BE2C (cell line): ENCODE measurements around the gene SIN3B.

Experiments
- DNase-seq: peaks from one replicate; pipeline ENCODE4 v3.0.0-alpha.2; 2020
- H3K27me3 ChIP-seq: fragments of 250-450 bp; sonication (Bioruptor Pico); 2 replicates; pipeline ENCODE4 v1.5.1; 2020; ENCODE audit warnings: mild to moderate bottlenecking
- H3K36me3 ChIP-seq: fragments of 250-450 bp; sonication (Bioruptor Pico); 2 replicates; pipeline ENCODE4 v1.5.1; 2020; ENCODE audit warnings: mild to moderate bottlenecking
- H3K4me1 ChIP-seq: fragments of 250-450 bp; sonication (Bioruptor Pico); 2 replicates; pipeline ENCODE4 v1.5.1; 2020
- H3K4me3 ChIP-seq: 2 replicates; pipeline ENCODE4 v1.5.1; 2011; ENCODE audit warnings: low read depth, low read length
- H3K9me3 ChIP-seq: fragments of 250-450 bp; sonication (Bioruptor Pico); 2 replicates; pipeline ENCODE4 v1.5.1; 2020
- CTCF ChIP-seq: IDR thresholded peaks from 2 replicates; pipeline ENCODE4 v1.5.1; 2012; ENCODE audit warnings: mild to moderate bottlenecking, low read depth, low read length

Gene SIN3B

GRCh38 chr19:16895467-16896145, 66.4 kb downstream of the SIN3B start:
- no peak for TF ChIP-seq CTCF
- no peak for DNase-seq
- Histone ChIP-seq H3K36me3 (no peaks in the 10 kb centered on the region), H3K4me3 (no peak overlapping the region), H3K4me1 (peaks cover 6% of the 10 kb centered on the region; the same call in 1 of the 2 replicates), H3K27me3 (no peaks in the 10 kb centered on the region), H3K9me3 (no peaks in the 10 kb centered on the region)

GRCh38 chr19:16896146-16897028, 67.2 kb downstream of the SIN3B start:
- no peak for DNase-seq
- no peaks in the 10 kb centered on the region for H3K36me3 ChIP-seq
- H3K4me3 ChIP-seq, result peak overlapping the region; percentile 39
- no peaks in the 10 kb centered on the region for H3K9me3 ChIP-seq
- no peaks in the 10 kb centered on the region for H3K27me3 ChIP-seq
- TF ChIP-seq CTCF, result no peak
- H3K4me1 ChIP-seq, result peaks cover 6% of the 10 kb centered on the region; the same call in 1 of the 2 replicates

- Histone ChIP-seq H3K9me3 (no peaks in the 10 kb centered on the region), H3K4me3 (peak overlapping the region; percentile 48), H3K4me1 (peaks cover 6% of the 10 kb centered on the region; the same call in 1 of the 2 replicates), H3K27me3 (no peaks in the 10 kb centered on the region), H3K36me3 (no peaks in the 10 kb centered on the region)
- peak; percentile 96 for DNase-seq
- no peak for TF ChIP-seq CTCF
Observed at GRCh38 chr19:16897029-16897855, 68.0 kb downstream of the SIN3B start.

GRCh38 chr19:16897856-16898161, 68.6 kb downstream of the SIN3B start:
- DNase-seq, result no peak
- no peak overlapping the region; the same call in 1 of the 2 replicates for H3K4me3 ChIP-seq
- H3K4me1 ChIP-seq, result peaks cover 6% of the 10 kb centered on the region; the same call in 1 of the 2 replicates
- H3K36me3 ChIP-seq, result no peaks in the 10 kb centered on the region
- H3K9me3 ChIP-seq, result no peaks in the 10 kb centered on the region
- no peak for TF ChIP-seq CTCF
- H3K27me3 ChIP-seq, result no peaks in the 10 kb centered on the region

- Histone ChIP-seq H3K4me3 (no peak overlapping the region), H3K9me3 (no peaks in the 10 kb centered on the region), H3K27me3 (no peaks in the 10 kb centered on the region), H3K4me1 (peaks cover 3% of the 10 kb centered on the region; the same call in 1 of the 2 replicates), H3K36me3 (no peaks in the 10 kb centered on the region)
- no peak for DNase-seq
- TF ChIP-seq CTCF, result no peak
Observed at GRCh38 chr19:16898361-16899015, 69.3 kb downstream of the SIN3B start.
